ENCODE measurements around the gene PRDM2.

PRDM2 gene

GRCh38 chr1:13764588-13765332, 64.8 kb downstream of the PRDM2 start:
- no peak for DNase-seq (ENCODE audit: low read depth in 1 of 2, low spot score in 1 of 2)

- no peak for DNase-seq (ENCODE audit: low read depth in 1 of 2, low spot score in 1 of 2)
These were observed 66.9 kb downstream of the PRDM2 start for GRCh38 chr1:13766592-13767564.

GRCh38 chr1:13769212-13769611, 69.2 kb downstream of the PRDM2 start:
- no peak for DNase-seq (ENCODE audit: low read depth in 1 of 2, low spot score in 1 of 2)

- DNase-seq (ENCODE audit: low read depth in 1 of 2, low spot score in 1 of 2) = no peak
These were observed 69.8 kb downstream of the PRDM2 start for GRCh38 chr1:13769830-13770229.

- no peak for DNase-seq (ENCODE audit: low read depth in 1 of 2, low spot score in 1 of 2)
These were observed 70.8 kb downstream of the PRDM2 start for GRCh38 chr1:13770743-13771142.

GRCh38 chr1:13771745-13772144, 71.8 kb downstream of the PRDM2 start:
- no peak for DNase-seq (ENCODE audit: low read depth in 1 of 2, low spot score in 1 of 2)

- DNase-seq (ENCODE audit: low read depth in 1 of 2, low spot score in 1 of 2) = no peak
These were observed 72.3 kb downstream of the PRDM2 start for GRCh38 chr1:13772271-13772670.

GRCh38 chr1:13774121-13774520, 74.1 kb downstream of the PRDM2 start:
- DNase-seq (ENCODE audit: low read depth in 1 of 2, low spot score in 1 of 2) = no peak

GRCh38 chr1:13775459-13775858, 75.5 kb downstream of the PRDM2 start:
- DNase-seq (ENCODE audit: low read depth in 1 of 2, low spot score in 1 of 2) = no peak

- no peak for DNase-seq (ENCODE audit: low read depth in 1 of 2, low spot score in 1 of 2)
These were observed 75.9 kb downstream of the PRDM2 start for GRCh38 chr1:13775916-13776315.

GRCh38 chr1:13778431-13778830, 78.4 kb downstream of the PRDM2 start:
- DNase-seq (ENCODE audit: low read depth in 1 of 2, low spot score in 1 of 2) = no peak

GRCh38 chr1:13779930-13780329, 79.9 kb downstream of the PRDM2 start:
- DNase-seq (ENCODE audit: low read depth in 1 of 2, low spot score in 1 of 2) = no peak

- DNase-seq (ENCODE audit: low read depth in 1 of 2, low spot score in 1 of 2) = no peak
These were observed 80.8 kb downstream of the PRDM2 start for GRCh38 chr1:13780780-13781179.

- no peak for DNase-seq (ENCODE audit: low read depth in 1 of 2, low spot score in 1 of 2)
These were observed 81.2 kb downstream of the PRDM2 start for GRCh38 chr1:13781228-13781627.

- no peak for DNase-seq (ENCODE audit: low read depth in 1 of 2, low spot score in 1 of 2)
These were observed 82.1 kb downstream of the PRDM2 start for GRCh38 chr1:13781907-13782633.

GRCh38 chr1:13782634-13783360, 82.8 kb downstream of the PRDM2 start:
- DNase-seq (ENCODE audit: low read depth in 1 of 2, low spot score in 1 of 2) = no peak

GRCh38 chr1:13783551-13783950, 83.6 kb downstream of the PRDM2 start:
- no peak for DNase-seq (ENCODE audit: low read depth in 1 of 2, low spot score in 1 of 2)

- DNase-seq (ENCODE audit: low read depth in 1 of 2, low spot score in 1 of 2) = no peak
These were observed 85.0 kb downstream of the PRDM2 start for GRCh38 chr1:13784971-13785370.

- DNase-seq (ENCODE audit: low read depth in 1 of 2, low spot score in 1 of 2) = no peak
These were observed 86.6 kb downstream of the PRDM2 start for GRCh38 chr1:13786541-13786940.

GRCh38 chr1:13788795-13789194, 88.8 kb downstream of the PRDM2 start:
- no peak for DNase-seq (ENCODE audit: low read depth in 1 of 2, low spot score in 1 of 2)
